Panc1 (cell line): ENCODE data around the gene ERBB2.

Experiments
- CTCF ChIP-seq: fragments of 450-650 bp; IDR thresholded peaks from 2 replicates; pipeline ENCODE4 v1.5.1; 2017; ENCODE audit warnings: mild to moderate bottlenecking
- POLR2AphosphoS5 ChIP-seq: IDR thresholded peaks from 2 replicates; pipeline ENCODE4 v1.6.1; 2012; ENCODE audit warnings: mild to moderate bottlenecking, low read depth, low read length, moderate library complexity
- SIN3A ChIP-seq: IDR thresholded peaks from 2 replicates; pipeline ENCODE4 v1.6.1; 2012; ENCODE audit warnings: low read depth, mild to moderate bottlenecking, low read length, moderate library complexity, borderline replicate concordance; ENCODE audit not compliant: insufficient read depth
- TF ChIP-seq, protein P1 (sequence below), 2 experiments: IDR thresholded peaks; 2 replicates each; pipeline ENCODE4 v1.6.1; 2011 to 2012; ENCODE audit warnings: low read depth in 2 of 2, control low read depth in 1 of 2, low read length in 1 of 2, mild to moderate bottlenecking in 1 of 2, moderate library complexity in 1 of 2; ENCODE audit not compliant: insufficient read depth in 1 of 2

GRCh38 chr17:39754958-39755553 is 55.2 kb downstream of the ERBB2 start:
- no peak for TF ChIP-seq CTCF
- no peak for TF ChIP-seq POLR2AphosphoS5
- TF ChIP-seq SIN3A: no peak
- TF ChIP-seq, protein P1, sequence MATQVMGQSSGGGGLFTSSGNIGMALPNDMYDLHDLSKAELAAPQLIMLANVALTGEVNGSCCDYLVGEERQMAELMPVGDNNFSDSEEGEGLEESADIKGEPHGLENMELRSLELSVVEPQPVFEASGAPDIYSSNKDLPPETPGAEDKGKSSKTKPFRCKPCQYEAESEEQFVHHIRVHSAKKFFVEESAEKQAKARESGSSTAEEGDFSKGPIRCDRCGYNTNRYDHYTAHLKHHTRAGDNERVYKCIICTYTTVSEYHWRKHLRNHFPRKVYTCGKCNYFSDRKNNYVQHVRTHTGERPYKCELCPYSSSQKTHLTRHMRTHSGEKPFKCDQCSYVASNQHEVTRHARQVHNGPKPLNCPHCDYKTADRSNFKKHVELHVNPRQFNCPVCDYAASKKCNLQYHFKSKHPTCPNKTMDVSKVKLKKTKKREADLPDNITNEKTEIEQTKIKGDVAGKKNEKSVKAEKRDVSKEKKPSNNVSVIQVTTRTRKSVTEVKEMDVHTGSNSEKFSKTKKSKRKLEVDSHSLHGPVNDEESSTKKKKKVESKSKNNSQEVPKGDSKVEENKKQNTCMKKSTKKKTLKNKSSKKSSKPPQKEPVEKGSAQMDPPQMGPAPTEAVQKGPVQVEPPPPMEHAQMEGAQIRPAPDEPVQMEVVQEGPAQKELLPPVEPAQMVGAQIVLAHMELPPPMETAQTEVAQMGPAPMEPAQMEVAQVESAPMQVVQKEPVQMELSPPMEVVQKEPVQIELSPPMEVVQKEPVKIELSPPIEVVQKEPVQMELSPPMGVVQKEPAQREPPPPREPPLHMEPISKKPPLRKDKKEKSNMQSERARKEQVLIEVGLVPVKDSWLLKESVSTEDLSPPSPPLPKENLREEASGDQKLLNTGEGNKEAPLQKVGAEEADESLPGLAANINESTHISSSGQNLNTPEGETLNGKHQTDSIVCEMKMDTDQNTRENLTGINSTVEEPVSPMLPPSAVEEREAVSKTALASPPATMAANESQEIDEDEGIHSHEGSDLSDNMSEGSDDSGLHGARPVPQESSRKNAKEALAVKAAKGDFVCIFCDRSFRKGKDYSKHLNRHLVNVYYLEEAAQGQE (IDR thresholded peaks at IDR 0.05; ENCODE audit: insufficient read depth in 1 of 2, low read depth in 2 of 2, low read length in 1 of 2): no peak
